ENCODE results near the gene ST6GALNAC4. TPM values are rescaled to one million over a fixed set of nuclear protein-coding genes. Genes with fewer than 3 reads are reported as not detected.

Gene ST6GALNAC4
- total RNA-seq, 4 donors from 2014 or later, result 9.6 to 39.1 (median 21.4) TPM

DNA sequence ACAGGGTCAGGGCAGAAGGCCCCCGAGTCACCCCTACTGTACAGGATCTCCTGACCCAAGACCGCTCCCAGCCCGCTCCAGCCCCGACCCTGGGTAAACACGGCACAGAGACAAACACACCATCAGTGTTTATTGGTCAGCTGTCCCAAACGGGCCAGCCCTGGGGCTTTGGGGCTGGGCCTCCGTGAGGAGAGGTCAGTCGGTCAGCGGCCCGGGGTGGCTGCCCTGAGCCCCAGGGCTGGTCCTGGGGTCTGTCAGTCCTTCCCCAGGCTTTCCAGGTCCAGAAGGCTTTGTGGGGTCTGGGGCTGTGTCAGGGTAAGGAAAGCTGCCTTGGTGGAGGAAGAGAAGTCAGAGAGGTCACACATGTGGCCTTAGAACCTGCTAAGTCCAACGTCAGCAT, 18.1 kb upstream of the ST6GALNAC4 start:
- TF ChIP-seq, protein P1, sequence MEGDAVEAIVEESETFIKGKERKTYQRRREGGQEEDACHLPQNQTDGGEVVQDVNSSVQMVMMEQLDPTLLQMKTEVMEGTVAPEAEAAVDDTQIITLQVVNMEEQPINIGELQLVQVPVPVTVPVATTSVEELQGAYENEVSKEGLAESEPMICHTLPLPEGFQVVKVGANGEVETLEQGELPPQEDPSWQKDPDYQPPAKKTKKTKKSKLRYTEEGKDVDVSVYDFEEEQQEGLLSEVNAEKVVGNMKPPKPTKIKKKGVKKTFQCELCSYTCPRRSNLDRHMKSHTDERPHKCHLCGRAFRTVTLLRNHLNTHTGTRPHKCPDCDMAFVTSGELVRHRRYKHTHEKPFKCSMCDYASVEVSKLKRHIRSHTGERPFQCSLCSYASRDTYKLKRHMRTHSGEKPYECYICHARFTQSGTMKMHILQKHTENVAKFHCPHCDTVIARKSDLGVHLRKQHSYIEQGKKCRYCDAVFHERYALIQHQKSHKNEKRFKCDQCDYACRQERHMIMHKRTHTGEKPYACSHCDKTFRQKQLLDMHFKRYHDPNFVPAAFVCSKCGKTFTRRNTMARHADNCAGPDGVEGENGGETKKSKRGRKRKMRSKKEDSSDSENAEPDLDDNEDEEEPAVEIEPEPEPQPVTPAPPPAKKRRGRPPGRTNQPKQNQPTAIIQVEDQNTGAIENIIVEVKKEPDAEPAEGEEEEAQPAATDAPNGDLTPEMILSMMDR (IDR thresholded peaks at IDR 0.05; ENCODE audit: low read depth), result no peak

DNA sequence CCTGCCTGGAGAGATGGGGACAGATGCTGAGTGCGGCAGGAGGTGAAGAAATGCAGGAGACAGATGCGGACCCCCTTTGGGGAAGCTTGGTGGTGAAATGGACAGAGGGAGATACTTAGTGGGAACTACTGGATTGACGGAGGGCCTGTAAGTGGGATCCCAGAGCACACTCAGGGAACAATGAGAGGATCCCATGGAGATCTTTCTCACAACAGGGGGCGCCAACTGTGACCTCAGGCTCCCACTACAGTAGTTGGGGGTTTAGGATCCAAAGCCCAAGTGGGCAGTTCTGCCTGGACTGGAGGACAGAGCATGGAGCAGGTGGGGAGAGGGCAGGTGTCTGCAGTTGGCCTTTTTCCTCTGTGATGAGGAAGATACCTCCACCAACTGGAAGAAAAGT, 17.4 kb upstream of the ST6GALNAC4 start:
- TF ChIP-seq, protein P1 (IDR thresholded peaks at IDR 0.05; ENCODE audit: low read depth), result no peak

DNA sequence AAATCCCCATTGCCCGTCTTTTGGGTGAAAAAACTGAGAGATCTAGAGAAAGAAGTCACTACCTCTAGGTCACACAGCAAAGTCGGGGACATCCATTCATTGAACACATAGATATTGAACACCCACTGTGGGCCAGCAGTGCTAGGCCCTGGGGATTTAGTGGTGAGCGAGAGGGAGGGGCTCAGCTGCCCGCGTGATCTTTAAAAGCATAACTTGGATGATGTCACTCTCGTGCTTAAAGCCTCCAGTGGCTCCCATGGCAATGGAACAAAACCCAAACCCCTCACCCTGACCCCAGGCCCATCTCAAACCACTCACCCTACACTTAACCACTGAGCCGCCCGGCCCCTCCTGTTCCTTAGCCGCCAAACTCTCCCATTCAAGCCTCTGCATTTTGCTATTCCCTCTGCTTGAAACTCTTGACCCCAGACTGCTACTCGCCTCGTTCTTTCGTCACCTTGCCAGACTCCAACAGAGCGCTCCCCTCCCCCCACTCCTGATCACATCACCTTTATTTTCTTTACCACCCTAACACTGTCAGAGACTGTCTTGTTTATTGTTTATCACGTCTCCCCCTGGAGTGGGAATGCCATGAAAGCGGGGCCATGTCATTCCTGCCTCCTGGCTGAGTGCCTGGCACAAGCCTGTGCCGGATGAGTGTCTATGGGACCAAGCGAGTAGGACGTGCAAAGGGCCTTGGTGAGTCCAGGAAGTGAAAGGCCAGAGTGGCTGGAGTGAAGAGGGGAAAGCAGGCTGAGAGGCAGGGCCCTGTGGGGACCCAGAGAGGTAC, 14.4 kb upstream of the ST6GALNAC4 start:
- TF ChIP-seq, protein P1 (IDR thresholded peaks at IDR 0.05; ENCODE audit: low read depth), result no peak

DNA sequence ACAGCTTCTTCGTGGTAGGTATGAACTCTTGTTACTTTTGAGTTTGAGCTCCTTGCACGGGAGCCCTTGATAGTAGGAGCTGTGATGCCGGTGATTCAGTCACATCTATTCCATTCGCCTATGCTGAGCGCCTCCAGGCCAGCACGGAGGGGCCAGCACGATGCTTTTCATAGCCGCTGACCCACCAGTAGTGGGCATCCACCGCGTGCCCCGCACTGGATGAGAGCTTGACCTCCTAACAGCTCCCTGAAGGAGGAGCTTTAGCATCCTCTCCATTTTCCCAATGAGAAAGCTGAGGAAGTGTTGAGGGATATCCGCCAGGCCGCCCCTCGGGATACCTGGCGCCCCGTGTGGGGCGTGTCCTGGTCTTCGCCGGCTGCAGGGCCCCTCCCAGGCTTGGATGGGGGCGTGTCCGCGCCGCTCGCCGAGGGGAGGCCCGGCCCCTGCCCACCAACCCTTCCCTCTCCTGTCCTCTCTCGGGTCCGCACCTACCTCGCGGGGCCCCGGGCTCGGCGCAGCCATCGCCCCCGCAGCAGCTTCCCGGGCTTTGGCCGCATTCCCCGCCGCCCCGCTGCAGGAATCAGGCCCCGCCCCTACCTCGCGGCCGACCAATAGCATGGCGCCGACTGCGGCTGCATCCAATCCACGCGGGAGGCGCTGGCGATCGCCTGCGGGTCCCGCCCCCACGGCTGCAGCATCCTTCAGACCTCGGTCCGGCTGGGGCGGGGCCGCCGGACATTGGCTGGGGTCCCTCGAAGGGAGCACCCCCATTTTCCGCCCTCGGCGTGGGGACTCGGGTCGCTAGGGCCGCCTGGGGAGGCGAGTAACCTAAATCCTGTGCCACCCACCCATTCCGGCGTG, 13.6 kb upstream of the ST6GALNAC4 start, which contains the start of gene PIP5KL1:
TSS of gene PIP5KL1 (minus strand) at position 547 of the 861 bp plus-strand sequence. CDS start at position 522, 25 bp downstream.
- TF ChIP-seq, protein P1 (IDR thresholded peaks at IDR 0.05; ENCODE audit: low read depth), result no peak

DNA sequence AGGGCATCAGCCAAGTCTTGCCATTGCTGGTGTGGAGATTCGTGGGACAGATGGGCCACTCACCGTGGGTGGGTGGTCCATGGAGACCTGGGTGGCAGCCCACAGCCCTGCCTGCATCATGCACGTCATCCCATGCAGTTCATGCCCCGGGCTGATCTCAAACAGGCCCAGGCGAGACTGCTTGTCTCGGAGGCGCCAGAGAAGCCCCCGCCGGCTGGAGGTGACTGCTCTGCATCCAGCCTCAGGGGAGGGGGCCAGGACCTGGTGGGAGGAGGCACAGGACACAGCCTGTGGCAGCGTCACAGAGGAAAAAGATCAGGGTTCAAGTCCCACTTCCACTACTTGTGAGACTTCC, 12.8 kb upstream of the ST6GALNAC4 start:
- TF ChIP-seq, protein P1 (IDR thresholded peaks at IDR 0.05; ENCODE audit: low read depth), result no peak

DNA sequence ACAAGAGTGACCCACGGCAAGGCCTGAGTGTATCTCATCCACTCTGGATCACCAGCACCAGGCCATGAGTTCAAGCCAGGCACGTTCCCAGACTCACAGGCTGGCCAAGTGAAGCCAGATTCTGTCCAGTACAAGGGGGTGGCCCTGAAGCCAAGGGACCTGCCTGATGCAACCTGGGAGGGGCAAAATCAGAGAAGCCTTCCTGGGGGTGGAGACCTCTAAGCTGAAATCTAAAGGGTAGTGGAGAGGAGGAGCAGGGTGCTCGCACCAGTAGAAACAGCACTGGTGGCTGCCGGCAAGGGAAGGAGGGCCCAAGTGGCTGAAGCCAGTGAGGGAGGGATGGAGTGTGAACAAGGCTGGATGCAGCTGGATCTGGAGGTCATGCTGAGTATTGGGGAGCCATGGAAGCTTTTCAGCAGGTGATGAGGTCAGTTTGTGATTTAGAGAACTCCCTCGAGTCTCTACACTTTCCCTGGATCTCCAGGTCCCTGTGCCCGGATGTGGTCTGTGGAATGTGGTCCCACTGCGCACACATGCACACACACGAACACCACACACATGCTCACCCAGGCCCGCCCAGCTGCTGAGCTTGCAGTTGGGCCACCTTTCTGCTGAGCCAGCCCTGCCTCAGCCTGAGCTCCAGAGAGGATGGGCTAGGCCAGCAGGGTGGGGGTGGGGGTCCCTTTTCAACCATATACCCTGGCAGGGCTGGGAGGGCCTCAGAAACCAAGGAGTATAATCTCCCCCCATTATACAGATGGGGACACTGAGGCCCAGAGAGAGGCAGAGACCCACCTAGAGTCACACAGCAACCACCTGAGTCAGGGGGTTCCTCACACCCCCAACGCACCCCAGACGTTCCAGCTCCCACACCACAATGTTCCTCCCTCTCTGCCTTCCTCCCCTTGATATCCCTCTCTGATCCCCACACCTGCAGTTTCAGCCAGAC, 12.1 kb upstream of the ST6GALNAC4 start:
- TF ChIP-seq, protein P1 (IDR thresholded peaks at IDR 0.05; ENCODE audit: low read depth), result no peak
